GM10248 (cell line): ENCODE data around the gene MYH9.

Experiments used
- CTCF ChIA-PET: fragments of 300-600 bp; sonication (Branson Sonifier 250); formaldehyde crosslinking; extraction: SDS; loops from one replicate; lab custom pipeline; 2021; ENCODE audit warnings: antibody characterized with exemption; lab: Yijun Ruan, JAX
- POLR2A ChIA-PET: fragments of 350-650 bp; sonication (Branson Sonifier 250); formaldehyde crosslinking; extraction: SDS; loops from one replicate; lab custom pipeline; 2020; ENCODE audit warnings: antibody characterized with exemption; lab: Yijun Ruan, JAX
- DNase-seq: peaks from one replicate; pipeline ENCODE4 v3.0.0; 2012; ENCODE audit errors: extremely low spot score
- TF ChIP-seq, protein P1 (sequence below): IDR thresholded peaks from 2 replicates; pipeline ENCODE4 v1.5.1; 2012; ENCODE audit warnings: mild to moderate bottlenecking, low read depth; ENCODE audit errors: extremely low read depth, missing control alignments, control extremely low read depth

The MYH9 gene

DNA sequence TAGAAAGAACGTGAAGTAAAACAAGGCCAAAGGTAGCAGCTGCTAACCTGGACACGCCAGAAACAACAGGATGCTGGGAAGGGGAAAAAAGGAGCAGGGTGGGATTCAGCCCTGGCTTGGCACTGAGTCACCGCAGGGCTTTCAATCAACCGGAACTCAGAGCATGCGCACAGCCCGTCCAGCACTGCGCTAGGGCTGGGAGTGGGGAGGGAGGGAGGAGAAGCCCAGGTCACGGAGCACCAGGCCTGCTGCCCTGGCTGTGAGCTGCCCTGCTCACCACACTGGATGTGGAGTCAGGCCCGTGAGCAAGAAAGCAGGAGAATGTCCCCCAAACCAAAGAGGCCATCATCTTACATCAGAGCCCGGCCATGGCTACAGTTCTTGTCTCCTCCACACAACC is 83.3 kb downstream of the MYH9 start:
- no peak for DNase-seq
- ChIA-PET POLR2A (no interaction called here), CTCF (interaction anchor here (0.9 to 10.1 kb wide), 5 partner anchors 9 to 166 kb away, joined by 3 to 233 read pairs (median 4); no protein-coding TSS in a partner anchor)
- TF ChIP-seq, protein P1, sequence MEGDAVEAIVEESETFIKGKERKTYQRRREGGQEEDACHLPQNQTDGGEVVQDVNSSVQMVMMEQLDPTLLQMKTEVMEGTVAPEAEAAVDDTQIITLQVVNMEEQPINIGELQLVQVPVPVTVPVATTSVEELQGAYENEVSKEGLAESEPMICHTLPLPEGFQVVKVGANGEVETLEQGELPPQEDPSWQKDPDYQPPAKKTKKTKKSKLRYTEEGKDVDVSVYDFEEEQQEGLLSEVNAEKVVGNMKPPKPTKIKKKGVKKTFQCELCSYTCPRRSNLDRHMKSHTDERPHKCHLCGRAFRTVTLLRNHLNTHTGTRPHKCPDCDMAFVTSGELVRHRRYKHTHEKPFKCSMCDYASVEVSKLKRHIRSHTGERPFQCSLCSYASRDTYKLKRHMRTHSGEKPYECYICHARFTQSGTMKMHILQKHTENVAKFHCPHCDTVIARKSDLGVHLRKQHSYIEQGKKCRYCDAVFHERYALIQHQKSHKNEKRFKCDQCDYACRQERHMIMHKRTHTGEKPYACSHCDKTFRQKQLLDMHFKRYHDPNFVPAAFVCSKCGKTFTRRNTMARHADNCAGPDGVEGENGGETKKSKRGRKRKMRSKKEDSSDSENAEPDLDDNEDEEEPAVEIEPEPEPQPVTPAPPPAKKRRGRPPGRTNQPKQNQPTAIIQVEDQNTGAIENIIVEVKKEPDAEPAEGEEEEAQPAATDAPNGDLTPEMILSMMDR: no peak

DNA sequence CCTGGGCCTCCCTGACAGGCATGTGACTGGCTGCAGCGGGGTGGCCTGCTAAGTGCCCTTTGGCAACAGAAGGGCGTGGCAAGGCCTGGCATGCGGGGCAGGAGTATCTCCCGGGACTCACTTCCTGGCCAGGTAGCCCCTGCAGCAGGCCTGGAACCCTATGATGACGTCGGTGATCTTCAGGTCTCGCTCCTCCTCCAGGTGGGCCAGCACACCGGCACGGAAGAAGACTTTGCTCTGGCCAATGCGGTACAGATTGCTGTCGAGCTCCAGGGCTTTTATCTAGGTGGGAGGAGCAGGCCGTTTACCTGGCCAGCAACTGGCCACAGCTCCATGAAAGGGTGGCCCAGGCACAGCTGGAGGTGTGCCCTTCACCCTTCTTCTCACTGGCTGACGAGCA is 83.9 kb downstream of the MYH9 start:
- TF ChIP-seq, protein P1: no peak
- CTCF ChIA-PET: interaction anchor here (0.9 to 10.1 kb wide), 6 partner anchors 10 to 167 kb away, joined by 3 to 233 read pairs (median 4); no protein-coding TSS in a partner anchor
- POLR2A ChIA-PET: no interaction called here
- DNase-seq: no peak

DNA sequence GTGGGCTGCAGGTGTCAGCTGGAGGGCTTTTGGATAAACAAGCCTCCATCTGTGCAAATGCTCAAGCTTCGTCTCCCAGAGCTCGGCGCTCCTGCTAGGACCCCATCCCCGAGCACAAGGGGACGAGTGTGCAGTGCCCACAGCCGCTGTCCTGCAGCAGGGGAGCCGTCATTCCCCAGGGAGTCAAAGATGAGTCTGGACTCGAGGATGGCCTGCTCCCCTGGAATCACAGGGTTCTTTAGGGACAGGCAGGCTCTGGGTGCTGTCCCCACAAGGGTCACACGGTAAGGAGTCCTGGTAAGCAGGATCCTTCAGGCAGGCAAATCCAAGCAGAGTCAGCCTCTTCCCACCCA is 84.7 kb downstream of the MYH9 start:
- TF ChIP-seq, protein P1: no peak
- ChIA-PET POLR2A (no interaction called here), CTCF (interaction anchor here (0.7 to 10.1 kb wide), 12 partner anchors 9 to 204 kb away, joined by 3 to 233 read pairs (median 16); partner anchors contain the start of gene FOXRED2)
- no peak for DNase-seq

DNA sequence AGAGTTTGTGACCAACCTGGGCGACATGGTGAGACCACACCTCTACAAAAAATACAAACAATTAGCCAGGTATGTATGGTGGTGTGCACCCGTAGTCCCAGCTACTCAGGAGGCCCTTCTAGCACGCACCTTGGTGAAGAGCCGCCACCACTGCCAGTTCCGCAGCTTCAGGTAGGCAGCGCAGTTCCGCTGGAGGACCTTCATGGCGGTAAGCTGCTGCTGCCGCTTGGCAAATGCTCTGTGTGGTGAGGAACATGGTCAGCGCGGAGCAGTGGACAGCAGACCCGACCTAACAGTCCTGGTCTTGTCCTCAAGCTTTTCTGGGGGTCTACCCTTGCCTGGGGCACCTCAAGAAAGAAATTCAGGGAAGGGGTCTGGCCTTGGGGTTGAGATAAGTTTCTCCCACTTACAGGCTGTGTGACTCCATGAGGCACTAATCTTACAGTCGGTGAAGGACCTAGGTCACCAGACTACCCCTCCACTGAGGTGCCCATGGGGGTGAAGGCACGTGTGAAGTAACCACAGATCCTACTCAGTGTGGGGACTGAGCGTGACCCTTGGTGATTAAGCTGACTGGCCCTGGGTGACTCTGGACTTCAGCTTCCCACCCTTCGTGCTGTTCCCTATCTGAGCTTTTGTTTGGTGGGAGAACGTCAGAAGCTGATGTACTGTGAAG is 85.2 kb downstream of the MYH9 start:
- TF ChIP-seq, protein P1: no peak
- ChIA-PET CTCF (interaction anchor here (0.7 to 10.1 kb wide), 21 partner anchors 9 to 237 kb away, joined by 3 to 233 read pairs (median 14); partner anchors contain the start of gene FOXRED2), POLR2A (no interaction called here)
- no peak for DNase-seq

DNA sequence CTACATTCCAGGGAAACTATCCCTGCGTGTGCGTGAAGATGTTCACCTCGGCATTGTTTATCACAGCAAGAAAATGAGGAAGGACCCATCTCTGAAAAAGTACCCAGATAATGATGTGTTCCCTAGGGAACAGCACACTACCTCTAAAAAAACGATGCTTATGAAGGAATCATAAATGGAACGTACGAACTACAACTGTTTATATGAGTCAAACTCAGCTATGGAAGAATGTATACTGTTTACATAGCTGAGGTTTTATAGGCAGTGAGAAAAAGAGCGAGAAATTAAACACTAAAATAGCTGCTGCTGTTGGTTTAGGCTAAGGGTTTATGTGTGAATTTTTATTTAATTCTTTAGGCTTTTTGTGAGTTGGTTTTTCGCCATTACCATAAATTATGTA is 85.9 kb downstream of the MYH9 start:
- TF ChIP-seq, protein P1: no peak
- ChIA-PET POLR2A (no interaction called here), CTCF (interaction anchor here (1.0 to 10.1 kb wide), 23 partner anchors 9 to 236 kb away, joined by 3 to 233 read pairs (median 14); partner anchors contain the start of genes FOXRED2 and TXN2)
- DNase-seq: no peak

DNA sequence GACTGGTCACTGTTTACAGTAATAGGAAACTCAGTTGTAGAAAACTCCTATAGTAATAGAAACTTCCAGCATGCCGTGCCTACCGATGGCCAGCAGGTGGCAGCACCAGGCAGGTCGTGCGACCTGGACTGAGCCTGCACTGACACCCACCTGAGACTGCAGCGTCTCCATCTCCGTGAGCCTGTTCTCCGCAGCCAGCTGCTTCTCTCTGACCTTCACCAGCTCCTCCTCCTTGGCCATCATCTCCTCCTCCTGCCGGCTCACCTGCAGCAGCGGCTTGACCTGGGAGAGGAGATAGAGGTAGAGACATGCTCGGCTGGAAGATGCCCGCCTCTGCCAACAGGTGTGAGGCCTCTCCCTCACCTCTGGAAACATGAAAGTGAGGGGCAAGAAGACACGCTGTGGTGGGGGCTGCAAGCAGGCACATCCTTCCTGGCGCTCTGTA is 86.4 kb downstream of the MYH9 start:
- DNase-seq: peak; percentile 86
- TF ChIP-seq, protein P1: peak; percentile 92
- ChIA-PET CTCF (interaction anchor here (0.7 to 10.1 kb wide), 39 partner anchors 8 to 236 kb away, joined by 3 to 233 read pairs (median 6); partner anchors contain the start of genes FOXRED2, MYH9 and TXN2), POLR2A (no interaction called here)
